Fibroblast of skin of abdomen (primary cell): ENCODE measurements around the gene TFR2.

ENCODE experiments used
- DNase-seq: peaks from one replicate; pipeline ENCODE4 v3.0.0-alpha.2; 2013

TFR2 gene

DNA sequence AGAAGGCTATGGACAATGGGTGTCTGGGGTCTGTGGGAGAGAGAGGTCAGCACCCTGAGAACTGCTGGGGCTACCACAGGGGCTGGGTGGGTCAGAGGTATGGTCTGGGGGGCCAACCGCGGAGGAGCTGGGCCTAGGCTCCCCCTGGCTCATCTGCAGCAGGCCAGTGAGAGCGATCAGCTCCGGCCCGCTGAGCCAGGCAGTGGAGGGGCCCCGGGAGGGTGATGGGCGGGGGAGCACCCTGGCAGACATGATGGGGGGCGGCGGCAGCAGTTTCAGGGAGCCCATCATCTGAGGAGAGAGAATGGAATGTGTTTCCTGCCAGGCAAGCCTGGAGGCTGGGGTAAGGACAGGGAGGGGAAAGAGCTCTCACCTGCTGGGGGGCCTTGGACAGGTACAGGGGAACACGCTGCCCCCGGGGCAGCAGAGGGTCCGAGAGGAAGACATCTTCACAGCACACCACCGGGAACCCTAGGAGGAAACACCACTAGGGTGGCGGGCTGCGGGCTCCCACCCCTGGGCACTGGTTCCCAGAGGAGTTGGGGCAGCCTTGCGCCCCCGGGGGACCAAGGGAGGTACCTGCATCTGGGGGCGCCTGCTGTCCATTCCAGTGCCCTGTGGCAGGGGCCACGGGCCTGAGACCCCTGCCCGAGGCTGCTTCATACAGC is 68.9 kb downstream of the TFR2 start:
- no peak for DNase-seq

DNA sequence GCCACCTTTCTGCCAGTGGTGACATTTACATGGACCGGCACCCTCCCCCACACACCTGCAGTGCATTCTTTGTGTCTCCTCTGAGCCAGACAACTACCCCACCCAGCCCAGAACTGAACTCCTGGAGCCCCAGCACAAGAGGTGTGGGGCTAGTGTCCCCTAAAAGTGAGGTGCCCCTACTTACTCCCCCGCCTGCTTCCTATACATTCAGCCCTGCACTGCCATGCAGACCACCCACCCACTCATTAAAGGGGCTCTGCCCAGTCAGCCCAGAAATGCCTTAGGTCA is 69.6 kb downstream of the TFR2 start:
- no peak for DNase-seq

DNA sequence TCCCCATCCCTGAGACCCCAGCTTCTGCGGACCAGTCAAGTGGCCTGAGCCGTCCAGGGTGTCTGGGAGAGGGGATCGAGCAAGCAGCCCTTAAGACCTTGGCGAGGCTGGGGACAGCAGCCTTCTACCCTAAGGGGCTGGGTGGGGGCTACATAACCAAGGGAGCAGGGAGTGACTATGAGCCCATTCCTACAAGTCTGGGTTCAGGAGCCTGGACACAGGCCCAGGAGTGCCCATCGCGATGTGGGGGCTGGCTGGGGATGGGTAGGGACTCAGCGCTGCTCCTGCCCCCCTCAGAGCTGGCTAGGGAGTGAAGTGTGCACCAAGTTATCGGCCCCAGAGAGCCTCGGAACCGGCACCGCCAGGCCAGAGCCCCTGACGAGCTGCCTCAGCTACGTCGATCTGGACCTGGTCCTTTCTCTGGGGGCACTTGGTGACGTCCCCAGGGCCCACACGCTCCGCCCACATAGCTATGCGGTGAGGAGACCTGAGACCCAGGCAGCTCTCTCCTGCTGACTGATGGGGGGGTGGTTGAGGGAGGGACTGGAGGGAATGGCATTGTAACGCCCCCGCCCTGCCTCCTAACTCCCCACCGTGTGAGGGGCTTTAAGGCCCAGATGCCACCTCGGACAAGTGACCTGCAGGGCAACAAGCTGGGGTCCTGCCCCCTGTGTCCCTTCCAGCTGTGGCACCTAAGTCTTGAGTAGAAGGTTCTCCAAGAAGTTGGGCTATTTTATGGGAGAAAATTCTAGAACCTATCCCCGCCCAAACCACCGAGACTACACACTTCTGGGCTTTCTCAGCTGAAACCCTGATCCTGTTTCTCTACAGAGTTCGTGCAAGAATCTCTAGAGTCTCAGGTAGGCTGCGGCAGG is 70.2 kb downstream of the TFR2 start:
- no peak for DNase-seq
